Hepatocyte (in vitro differentiated cells): ENCODE measurements around the gene RUNX3. TPM values are rescaled to one million over a fixed set of nuclear protein-coding genes. Genes with fewer than 3 reads are reported as not detected.

ENCODE experiments used
- DNase-seq: peaks from one replicate; pipeline ENCODE4 v3.0.0-alpha.2; 2016; ENCODE audit warnings: low spot score
- H2AFZ ChIP-seq: fragments of 200-600 bp; sonication (generic); 2 replicates; pipeline ENCODE4 v1.6.0; 2016; ENCODE audit warnings: antibody characterized with exemption, mild to moderate bottlenecking
- H3K27ac ChIP-seq: fragments of 200-600 bp; sonication (generic); 2 replicates; pipeline ENCODE4 v1.5.1; 2016; ENCODE audit warnings: mild to moderate bottlenecking
- H3K27me3 ChIP-seq: fragments of 200-600 bp; sonication (generic); 2 replicates; pipeline ENCODE4 v1.6.1; 2016
- H3K36me3 ChIP-seq: fragments of 200-600 bp; sonication (generic); replicated peaks from 2 replicates; pipeline ENCODE4 v1.5.1; 2016; ENCODE audit warnings: low read depth; ENCODE audit not compliant: insufficient read depth
- H3K4me1 ChIP-seq: fragments of 200-600 bp; sonication (generic); 2 replicates; pipeline ENCODE4 v1.5.1; 2016; ENCODE audit warnings: mild to moderate bottlenecking, moderate library complexity; ENCODE audit not compliant: insufficient read depth
- H3K4me2 ChIP-seq: fragments of 200-600 bp; sonication (generic); 2 replicates; pipeline ENCODE4 v1.6.0; 2016
- H3K4me3 ChIP-seq: fragments of 200-600 bp; sonication (generic); 2 replicates; pipeline ENCODE4 v1.5.1; 2016; ENCODE audit warnings: mild to moderate bottlenecking
- H3K79me2 ChIP-seq: fragments of 200-600 bp; sonication (generic); 2 replicates; pipeline ENCODE4 v1.6.0; 2017; ENCODE audit warnings: mild to moderate bottlenecking
- H3K9me2 ChIP-seq: fragments of 200-600 bp; sonication (generic); replicated peaks from 2 replicates; pipeline ENCODE4 v1.6.0; 2017; ENCODE audit warnings: mild to moderate bottlenecking; ENCODE audit not compliant: insufficient read depth
- H3K9me3 ChIP-seq: fragments of 200-600 bp; sonication (generic); 2 replicates; pipeline ENCODE4 v1.5.1; 2016; ENCODE audit warnings: low read depth, mild to moderate bottlenecking
- H4K20me1 ChIP-seq: fragments of 200-600 bp; sonication (generic); 2 replicates; pipeline ENCODE4 v1.6.0; 2016; ENCODE audit warnings: mild to moderate bottlenecking; ENCODE audit not compliant: insufficient read depth, poor library complexity, severe bottlenecking
- CTCF ChIP-seq: fragments of 200-600 bp; sonication (generic); IDR thresholded peaks from 2 replicates; pipeline ENCODE4 v1.5.1; 2016; ENCODE audit warnings: antibody characterized with exemption, mild to moderate bottlenecking; ENCODE audit not compliant: poor library complexity
- EZH2 ChIP-seq: fragments of 200-600 bp; sonication (generic); IDR thresholded peaks from 2 replicates; pipeline ENCODE4 v1.6.1; 2016; ENCODE audit warnings: antibody characterized with exemption, mild to moderate bottlenecking, borderline replicate concordance
- EZH2phosphoT487 ChIP-seq: fragments of 200-600 bp; sonication (generic); IDR thresholded peaks from one replicate; pipeline ENCODE4 v1.6.1; 2018; ENCODE audit warnings: antibody characterized with exemption, mild to moderate bottlenecking, low read depth, moderate library complexity; ENCODE audit not compliant: unreplicated experiment, severe bottlenecking
- WGBS: methylation state at CpG from one replicate; pipeline ENCODE4 v1.1.6; 2016; ENCODE audit warnings: low lambda C conversion rate; ENCODE audit errors: missing lambda C conversion rate; 5-methylcytosine and 5-hydroxymethylcytosine counted together
- polyA plus RNA-seq: library from polyadenylated mRNA; unstranded; fragments of >200 nt; fragmentation: Nextera tagmentation; extraction: Ambion mirVana; gene quantifications from 2 replicates; pipeline ENCODE4 v1.2.1, GENCODE V29; 2016
- total RNA-seq: library from RNA; depleted of rRNA; stranded (reverse); fragments of >200 nt; gene quantifications from 2 replicates; pipeline ENCODE4 v1.2.3, GENCODE V29; 2014

The RUNX3 gene
- total and polyA plus RNA-seq, 2 experiments from 2014 or later = 0.13 to 0.16 TPM

GRCh38 chr1:24939040-24939674, 9.1 kb upstream of the RUNX3 start:
- H3K9me3 ChIP-seq = no peaks in the 10 kb centered on the region
- no peaks in the 10 kb centered on the region for H3K79me2 ChIP-seq
- no peak for DNase-seq
- no peaks in the 10 kb centered on the region for H3K4me1 ChIP-seq
- H3K4me2 ChIP-seq = no peak overlapping the region
- H4K20me1 ChIP-seq = no peaks in the 10 kb centered on the region
- TF ChIP-seq CTCF = no peak
- no peak for TF ChIP-seq EZH2
- no peak for TF ChIP-seq EZH2phosphoT487
- no peaks in the 10 kb centered on the region for H3K9me2 ChIP-seq
- H3K36me3 ChIP-seq = no peaks in the 10 kb centered on the region
- 85% methylated on average over 6 of the region's 6 CpGs for WGBS
- H2AFZ ChIP-seq = no peak overlapping the region
- no peak overlapping the region for H3K27ac ChIP-seq
- H3K4me3 ChIP-seq = no peak overlapping the region
- peaks cover 19% of the 10 kb centered on the region for H3K27me3 ChIP-seq

DNA sequence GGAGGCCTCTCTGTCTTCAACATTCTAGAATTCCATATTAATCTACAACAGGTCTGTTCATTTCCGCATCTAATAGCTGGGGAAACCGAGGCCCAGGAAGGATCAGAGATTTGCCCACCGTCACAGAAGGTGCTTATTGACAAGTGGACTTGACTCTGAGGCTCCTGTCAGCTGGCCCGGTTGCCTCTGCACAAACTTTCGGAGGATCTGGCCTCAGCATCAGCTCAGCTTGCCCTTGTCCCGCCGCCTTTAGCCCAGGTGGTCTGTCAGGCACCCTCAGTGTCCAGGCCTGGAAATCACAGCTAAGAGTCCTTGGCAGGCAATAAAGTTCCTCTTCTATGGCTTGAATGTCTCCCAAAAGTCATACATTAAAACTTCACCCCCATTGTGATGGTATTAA, 8.2 kb upstream of the RUNX3 start:
- Histone ChIP-seq H3K4me2 (no peak overlapping the region), H2AFZ (no peak overlapping the region), H4K20me1 (no peaks in the 10 kb centered on the region), H3K27ac (no peak overlapping the region), H3K27me3 (peaks cover 28% of the 10 kb centered on the region), H3K79me2 (no peaks in the 10 kb centered on the region), H3K4me1 (no peaks in the 10 kb centered on the region), H3K4me3 (no peak overlapping the region), H3K36me3 (no peaks in the 10 kb centered on the region), H3K9me2 (no peaks in the 10 kb centered on the region), H3K9me3 (no peaks in the 10 kb centered on the region)
- TF ChIP-seq EZH2 = no peak
- no peak for TF ChIP-seq CTCF
- no peak for TF ChIP-seq EZH2phosphoT487
- WGBS = 96% methylated on average over 7 of the region's 7 CpGs
- no peak for DNase-seq

GRCh38 chr1:24936684-24937083, 6.6 kb upstream of the RUNX3 start:
- peak; percentile 43 for DNase-seq
- H3K9me3 ChIP-seq = no peaks in the 10 kb centered on the region
- 53% methylated on average over 11 of the region's 11 CpGs for WGBS
- no peaks in the 10 kb centered on the region for H3K36me3 ChIP-seq
- no peaks in the 10 kb centered on the region for H3K9me2 ChIP-seq
- no peak overlapping the region for H3K4me3 ChIP-seq
- H3K27me3 ChIP-seq = peaks cover 37% of the 10 kb centered on the region
- H3K79me2 ChIP-seq = no peaks in the 10 kb centered on the region
- TF ChIP-seq EZH2phosphoT487 (no peak), EZH2 (no peak), CTCF (no peak)
- H4K20me1 ChIP-seq = no peaks in the 10 kb centered on the region
- no peak overlapping the region for H3K27ac ChIP-seq
- peaks cover 4% of the 10 kb centered on the region for H3K4me1 ChIP-seq
- no peak overlapping the region for H2AFZ ChIP-seq
- H3K4me2 ChIP-seq = no peak overlapping the region
